Skin of body (tissue), 2 donors: ENCODE data around the gene NDUFV2. TPM values are rescaled to one million over a fixed set of nuclear protein-coding genes. Genes with fewer than 3 reads are reported as not detected.
"Not testable (repeated sequence)": the region's sequence is repeated elsewhere in the genome, so short reads cannot be mapped to it uniquely, and the experiment has no call there.

ENCODE experiments used
- DNase-seq: peaks from one replicate; lab custom pipeline; 2025; lab: John Stamatoyannopoulos, UW
- total RNA-seq: library from RNA; depleted of rRNA; stranded (reverse); fragments of >200 nt; gene quantifications from one replicate; pipeline ENCODE4 v1.2.3, GENCODE V29; 2014

Gene NDUFV2
- total RNA-seq = 93.7 TPM

GRCh38 chr18:9102508-9103375 lies at the start of gene NDUFV2:
Gene NDUFV2 (plus strand): TSS chr18:9102699. CDS start chr18:9102744, 45 bp downstream.
- peak; percentile 96 for DNase-seq

- DNase-seq = no peak
Measured at GRCh38 chr18:9053814-9054213, 48.7 kb upstream of the NDUFV2 start.

- no peak for DNase-seq
Measured at GRCh38 chr18:9055185-9055584, 47.3 kb upstream of the NDUFV2 start.

GRCh38 chr18:9055626-9056025 lies 46.9 kb upstream of the NDUFV2 start:
- no peak for DNase-seq

- DNase-seq = no peak
Measured at GRCh38 chr18:9057646-9058045, 44.9 kb upstream of the NDUFV2 start.

GRCh38 chr18:9058406-9058805 lies 44.1 kb upstream of the NDUFV2 start:
- DNase-seq = no peak

GRCh38 chr18:9062418-9062751 lies 40.1 kb upstream of the NDUFV2 start:
- no peak for DNase-seq

- no peak for DNase-seq
Measured at GRCh38 chr18:9065864-9066263, 36.6 kb upstream of the NDUFV2 start.

GRCh38 chr18:9066358-9066757 lies 36.1 kb upstream of the NDUFV2 start:
- no peak for DNase-seq

- DNase-seq = no peak
Measured at GRCh38 chr18:9066817-9067306, 35.6 kb upstream of the NDUFV2 start.

GRCh38 chr18:9067823-9068222 lies 34.7 kb upstream of the NDUFV2 start:
- DNase-seq = no peak

GRCh38 chr18:9068346-9068745 lies 34.2 kb upstream of the NDUFV2 start:
- DNase-seq = no peak

GRCh38 chr18:9069601-9070000 lies 32.9 kb upstream of the NDUFV2 start:
- no peak for DNase-seq

GRCh38 chr18:9070212-9070611 lies 32.3 kb upstream of the NDUFV2 start:
- DNase-seq = no peak

- DNase-seq = no peak
Measured at GRCh38 chr18:9079818-9080528, 22.5 kb upstream of the NDUFV2 start.

- DNase-seq = no peak
Measured at GRCh38 chr18:9081940-9082339, 20.6 kb upstream of the NDUFV2 start.

- DNase-seq = no peak
Measured at GRCh38 chr18:9082711-9083510, 19.6 kb upstream of the NDUFV2 start.

GRCh38 chr18:9086015-9086414 lies 16.5 kb upstream of the NDUFV2 start:
- DNase-seq = no peak

GRCh38 chr18:9086624-9087023 lies 15.9 kb upstream of the NDUFV2 start:
- DNase-seq = no peak

- no peak for DNase-seq
Measured at GRCh38 chr18:9087144-9087543, 15.4 kb upstream of the NDUFV2 start.

GRCh38 chr18:9088252-9088651 lies 14.2 kb upstream of the NDUFV2 start:
- DNase-seq = no peak

GRCh38 chr18:9088727-9089126 lies 13.8 kb upstream of the NDUFV2 start:
- not testable (repeated sequence) for DNase-seq
